ENCODE results near the gene OMP. TPM values are rescaled to one million over a fixed set of nuclear protein-coding genes. Genes with fewer than 3 reads are reported as not detected.
"Not testable (repeated sequence)": the region's sequence is repeated elsewhere in the genome, so short reads cannot be mapped to it uniquely, and the experiment has no call there.

The OMP gene
- not detected for polyA plus RNA-seq (ENCODE audit: insufficient read length in 10 of 10)
- long read RNA-seq, donor 1, result 0 reads
- long read RNA-seq, donor 2, result 0 reads
- long read RNA-seq, donor 3, result 0 reads
- long read RNA-seq, donor 4, result 0 reads
- long read RNA-seq, donor 5, result 0 reads
- long read RNA-seq, donor 6, result 0 reads
- long read RNA-seq, donor 7, result 0 reads
- long read RNA-seq, donor 8, result 0 reads
- long read RNA-seq, donor 9, result 0 reads

GRCh38 chr11:77102246-77103210, at the start of gene OMP:
OMP (plus strand) TSS chr11:77102840; CDS start chr11:77102840, 0 bp downstream.
- DNase-seq, result no peak

GRCh38 chr11:77053217-77054015, 49.2 kb upstream of the OMP start:
- no peak for DNase-seq

GRCh38 chr11:77054084-77054483, 48.6 kb upstream of the OMP start:
- DNase-seq, result no peak

GRCh38 chr11:77055101-77055561, 47.5 kb upstream of the OMP start:
- no peak for DNase-seq

GRCh38 chr11:77055913-77056312, 46.7 kb upstream of the OMP start:
- DNase-seq, result no peak

- no peak for DNase-seq
Observed at GRCh38 chr11:77056814-77057402, 45.7 kb upstream of the OMP start.

GRCh38 chr11:77057938-77058474, 44.6 kb upstream of the OMP start:
- no peak for DNase-seq

- DNase-seq, result no peak
Observed at GRCh38 chr11:77058900-77059299, 43.7 kb upstream of the OMP start.

GRCh38 chr11:77059806-77060205, 42.8 kb upstream of the OMP start:
- no peak for DNase-seq

- no peak for DNase-seq
Observed at GRCh38 chr11:77060234-77060633, 42.4 kb upstream of the OMP start.

GRCh38 chr11:77061258-77061657, 41.4 kb upstream of the OMP start:
- not testable (repeated sequence) for DNase-seq

GRCh38 chr11:77062924-77063323, 39.7 kb upstream of the OMP start:
- no peak for DNase-seq

- DNase-seq, result no peak
Observed at GRCh38 chr11:77063407-77063806, 39.2 kb upstream of the OMP start.

- DNase-seq, result no peak
Observed at GRCh38 chr11:77063861-77064260, 38.8 kb upstream of the OMP start.

GRCh38 chr11:77064648-77065217, 37.9 kb upstream of the OMP start:
- DNase-seq, result no peak

- peak in 2 of 3 donors; percentile 13 to 44 for DNase-seq
Observed at GRCh38 chr11:77065878-77066228, 36.8 kb upstream of the OMP start.

- peak; percentile 95 to 98 (median 96) for DNase-seq
Observed at GRCh38 chr11:77066229-77067042, 36.2 kb upstream of the OMP start, which contains the start of gene CAPN5. CAPN5 (plus strand) TSS chr11:77066971; CDS start chr11:77084887, 17,916 bp downstream.

GRCh38 chr11:77067861-77068443, 34.7 kb upstream of the OMP start:
- DNase-seq, result no peak

GRCh38 chr11:77068457-77069335, 33.9 kb upstream of the OMP start:
- DNase-seq, result no peak
